Measurements from ENCODE around the gene TCERG1L.

DNA sequence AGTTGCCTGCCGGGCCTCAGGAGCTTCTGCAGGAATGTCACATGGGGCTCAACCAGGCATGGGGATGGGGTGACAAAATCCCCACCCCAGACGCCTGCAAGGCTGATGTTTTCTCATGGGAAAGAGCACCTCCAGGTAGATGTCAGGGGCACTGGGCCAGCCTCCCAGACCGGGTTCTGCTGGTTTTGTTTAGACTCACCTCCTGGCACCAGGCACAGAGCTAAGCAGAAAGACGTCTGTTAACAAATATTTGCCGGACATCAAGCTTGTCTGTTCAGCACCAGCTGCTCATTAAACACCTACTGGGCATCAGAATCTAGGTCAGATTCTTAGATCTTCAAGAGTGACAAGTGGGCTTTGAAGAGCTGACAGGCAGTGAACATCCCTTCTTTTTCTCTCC, 34.9 kb upstream of the TCERG1L start:
- TF ChIP-seq GATA3 (IDR thresholded peaks at IDR 0.05; ENCODE audit: low read depth, low read length) = no peak
- no peak for TF ChIP-seq GATA2 (IDR thresholded peaks at IDR 0.05; ENCODE audit: low read depth, low read length)
